ENCODE measurements around the gene GNA12. TPM values are rescaled to one million over a fixed set of nuclear protein-coding genes. Genes with fewer than 3 reads are reported as not detected.

GNA12 gene
- total RNA-seq, 1 experiment from 2014 or later: 15.0 TPM

GRCh38 chr7:2732959-2733584 lies 111.0 kb downstream of the GNA12 start:
- peak; percentile 70 for ATAC-seq
- intact Hi-C loops (cut with micrococcal nuclease): no loop called here
- 0 out of 2 replicates have a peak overlapping the region, but pooled peaks have one; percentile 1 for H3K4me2 ChIP-seq (ENCODE audit: low read length)

GRCh38 chr7:2732388-2732787 lies 111.7 kb downstream of the GNA12 start:
- no peak for TF ChIP-seq EZH2 (IDR thresholded peaks at IDR 0.05; ENCODE audit: low read length, unreplicated experiment)
- TF ChIP-seq CTCF (conservative IDR thresholded peaks at IDR 0.05; ENCODE audit: low read depth, low read length): no peak
- Histone ChIP-seq H3K4me3 (ENCODE audit: low read length) (no peak overlapping the region), H3K36me3 (ENCODE audit: low read depth, low read length) (peaks cover 8% of the 10 kb centered on the region), H3K4me2 (ENCODE audit: low read length) (no peak overlapping the region), H2AFZ (ENCODE audit: low read length) (no peak overlapping the region), H3K79me2 (ENCODE audit: low read length) (no peaks in the 10 kb centered on the region), H3K9ac (ENCODE audit: low read length) (no peak overlapping the region), H3K4me1 (ENCODE audit: insufficient read depth, low read length) (peaks cover 6% of the 10 kb centered on the region; the same call in 1 of the 2 replicates), H3K9me3 (ENCODE audit: low read length) (peaks cover 4% of the 10 kb centered on the region; the same call in 1 of the 2 replicates), H3K9me2 (replicated peaks; ENCODE audit: low read length) (no peaks in the 10 kb centered on the region), H3F3A (ENCODE audit: low read length, unreplicated experiment) (no peaks in the 10 kb centered on the region), H3K27ac (ENCODE audit: low read length) (no peak overlapping the region), H3K27me3 (ENCODE audit: low read length) (no peaks in the 10 kb centered on the region), H4K20me1 (ENCODE audit: low read length) (no peaks in the 10 kb centered on the region)
- POLR2A ChIA-PET (ENCODE audit: unreplicated experiment): no interaction called here
- CTCF ChIA-PET: no interaction called here
- intact Hi-C loops (cut with micrococcal nuclease): no loop called here
- no peak for ATAC-seq
- no peak for DNase-seq
- no TSS peak for BruUV-seq (replicated peaks)

More at GRCh38 chr7:2732959-2733584, 111.0 kb downstream of the GNA12 start:
- Histone ChIP-seq H3K36me3 (ENCODE audit: low read depth, low read length) (peaks cover 8% of the 10 kb centered on the region), H2AFZ (ENCODE audit: low read length) (no peak overlapping the region), H3K4me3 (ENCODE audit: low read length) (no peak overlapping the region), H3K9ac (ENCODE audit: low read length) (no peak overlapping the region), H4K20me1 (ENCODE audit: low read length) (no peaks in the 10 kb centered on the region), H3K79me2 (ENCODE audit: low read length) (no peaks in the 10 kb centered on the region), H3K9me3 (ENCODE audit: low read length) (peaks cover 4% of the 10 kb centered on the region; the same call in 1 of the 2 replicates), H3K27ac (ENCODE audit: low read length) (peak overlapping the region; percentile 12), H3F3A (ENCODE audit: low read length, unreplicated experiment) (no peaks in the 10 kb centered on the region), H3K9me2 (replicated peaks; ENCODE audit: low read length) (no peaks in the 10 kb centered on the region), H3K4me1 (ENCODE audit: insufficient read depth, low read length) (peaks cover 6% of the 10 kb centered on the region; the same call in 1 of the 2 replicates), H3K27me3 (ENCODE audit: low read length) (no peaks in the 10 kb centered on the region)
- ChIA-PET POLR2A (ENCODE audit: unreplicated experiment) (no interaction called here), CTCF (interaction anchor here (1.1 kb wide), 1 partner anchor 25 kb away, joined by 5 read pairs; no protein-coding TSS in a partner anchor)
- peak; percentile 77 for DNase-seq
- TF ChIP-seq EZH2phosphoT487 (IDR thresholded peaks at IDR 0.05; ENCODE audit: borderline replicate concordance, low read length) (no peak), EZH2 (IDR thresholded peaks at IDR 0.05; ENCODE audit: low read length, unreplicated experiment) (no peak), CTCF (conservative IDR thresholded peaks at IDR 0.05; ENCODE audit: low read depth, low read length) (no peak)
- no TSS peak for BruUV-seq (replicated peaks)

All from PC-3 (cell line).